IMR-90 (cell line): ENCODE results near the gene PSMD10. TPM values are rescaled to one million over a fixed set of nuclear protein-coding genes. Genes with fewer than 3 reads are reported as not detected.

Source experiments
- ATAC-seq: fragments of 200-7000 bp; cut with Tn5 transposase; 2 replicates; pipeline ENCODE4 v1.9.1; 2020; ENCODE audit warnings: low read depth, mild to moderate bottlenecking, moderate library complexity
- BruUV-seq: library from RNA; stranded (reverse); fragments of 400-500 nt; replicated peaks from 2 replicates; lab custom pipeline; 2021; lab: Mats Ljungman, UMichigan
- CTCF ChIA-PET: fragments of 300-600 bp; formaldehyde crosslinking; extraction: SDS; loops from one replicate; lab custom pipeline; 2021; ENCODE audit warnings: antibody characterized with exemption; lab: Yijun Ruan, JAX
- POLR2A ChIA-PET: fragments of 300-600 bp; sonication (Branson Sonifier 250); formaldehyde crosslinking; loops from one replicate; lab custom pipeline; 2022; ENCODE audit warnings: antibody characterized with exemption; ENCODE audit not compliant: unreplicated experiment; lab: Charles Lee
- DNase-seq: peaks from one replicate; pipeline ENCODE4 v3.0.0; 2013
- H2AFZ ChIP-seq: replicated peaks from 2 replicates; pipeline ENCODE3; 2013; ENCODE audit warnings: low read length, mild to moderate bottlenecking; ENCODE audit not compliant: poor library complexity
- H2AK5ac ChIP-seq: 2 replicates; pipeline ENCODE4 v1.6.1; 2013; ENCODE audit warnings: low read depth, low read length, inconsistent platforms
- H2AK9ac ChIP-seq: replicated peaks from 2 replicates; pipeline ENCODE3; 2013; ENCODE audit warnings: mild to moderate bottlenecking, low read depth, low read length, moderate library complexity; ENCODE audit not compliant: poor library complexity
- H2BK120ac ChIP-seq: 2 replicates; pipeline ENCODE4 v1.6.1; 2013; ENCODE audit warnings: low read depth, low read length, inconsistent platforms
- H2BK15ac ChIP-seq: 3 replicates; pipeline ENCODE4 v1.6.1; 2013; ENCODE audit warnings: low read depth, low read length, inconsistent platforms
- H2BK20ac ChIP-seq: 2 replicates; pipeline ENCODE4 v1.6.1; 2013; ENCODE audit warnings: low read depth, mild to moderate bottlenecking, inconsistent platforms, low read length, moderate library complexity
- H2BK5ac ChIP-seq: 2 replicates; pipeline ENCODE4 v1.6.1; 2013; ENCODE audit warnings: mild to moderate bottlenecking, low read depth, low read length, inconsistent platforms; ENCODE audit not compliant: poor library complexity, severe bottlenecking
- H3K14ac ChIP-seq: replicated peaks from 2 replicates; pipeline ENCODE4 v1.6.1; 2013; ENCODE audit warnings: low read depth, low read length, inconsistent platforms
- H3K18ac ChIP-seq: 2 replicates; pipeline ENCODE4 v1.6.1; 2013; ENCODE audit warnings: low read depth, low read length, control low read depth
- H3K23ac ChIP-seq: 2 replicates; pipeline ENCODE4 v1.6.1; 2013; ENCODE audit warnings: low read depth, low read length, inconsistent platforms
- H3K27ac ChIP-seq: 2 replicates; pipeline ENCODE4 v1.5.1; 2013; ENCODE audit warnings: mild to moderate bottlenecking, control low read depth, low read length; ENCODE audit not compliant: insufficient read depth
- H3K27me3 ChIP-seq: 2 replicates; pipeline ENCODE4 v1.6.1; 2013; ENCODE audit warnings: low read length; ENCODE audit not compliant: control insufficient read depth, insufficient read depth
- H3K36me3 ChIP-seq: 2 replicates; pipeline ENCODE4 v1.6.1; 2013; ENCODE audit warnings: low read length, mixed read lengths; ENCODE audit not compliant: control insufficient read depth, insufficient read depth
- H3K4ac ChIP-seq: 2 replicates; pipeline ENCODE4 v1.6.1; 2013; ENCODE audit warnings: low read depth, low read length, inconsistent platforms
- H3K4me1 ChIP-seq: 2 replicates; pipeline ENCODE4 v1.6.1; 2013; ENCODE audit warnings: low read length, mixed read lengths; ENCODE audit not compliant: control insufficient read depth, insufficient read depth
- H3K4me2 ChIP-seq: 2 replicates; pipeline ENCODE4 v1.6.1; 2013; ENCODE audit warnings: low read depth, mild to moderate bottlenecking, control low read depth, low read length, moderate library complexity
- H3K4me3 ChIP-seq: 2 replicates; pipeline ENCODE4 v1.5.1; 2013; ENCODE audit warnings: low read depth, mild to moderate bottlenecking, control low read depth, low read length, moderate library complexity; ENCODE audit not compliant: insufficient read depth
- H3K56ac ChIP-seq: 2 replicates; pipeline ENCODE4 v1.6.1; 2013; ENCODE audit warnings: low read length, inconsistent platforms; ENCODE audit not compliant: insufficient read depth; ENCODE audit errors: extremely low read depth
- H3K79me1 ChIP-seq, 2 experiments: 2 replicates each; pipeline ENCODE4 v1.6.1; 2013; ENCODE audit warnings: low read length in 2 of 2, inconsistent platforms in 1 of 2, low read depth in 1 of 2
- H3K9ac ChIP-seq: 2 replicates; pipeline ENCODE4 v1.6.1; 2013; ENCODE audit warnings: low read depth, low read length, control low read depth
- H3K9me1 ChIP-seq: 2 replicates; pipeline ENCODE4 v1.6.1; 2013; ENCODE audit warnings: low read length, inconsistent platforms; ENCODE audit not compliant: insufficient read depth
- H3K9me3 ChIP-seq: 2 replicates; pipeline ENCODE4 v1.6.1; 2013; ENCODE audit warnings: low read length; ENCODE audit not compliant: control insufficient read depth, insufficient read depth
- H4K20me1 ChIP-seq: 2 replicates; pipeline ENCODE4 v1.6.1; 2013; ENCODE audit warnings: low read length, inconsistent platforms; ENCODE audit not compliant: insufficient read depth
- H4K5ac ChIP-seq: 2 replicates; pipeline ENCODE4 v1.6.1; 2013; ENCODE audit warnings: mild to moderate bottlenecking, low read depth, low read length, control low read depth
- H4K8ac ChIP-seq, 2 experiments: 2 replicates each; pipeline ENCODE4 v1.6.1; 2013; ENCODE audit warnings: low read depth in 2 of 2, low read length in 2 of 2, control low read depth in 1 of 2, inconsistent platforms in 1 of 2
- H4K91ac ChIP-seq: 2 replicates; pipeline ENCODE4 v1.6.1; 2013; ENCODE audit warnings: low read depth, low read length, inconsistent platforms; ENCODE audit not compliant: insufficient read depth
- CHD1 ChIP-seq: IDR thresholded peaks from 2 replicates; pipeline ENCODE4 v1.6.1; 2012; ENCODE audit warnings: low read depth, low read length, improper control_type of control experiment
- ELK1 ChIP-seq: fragments of 150-350 bp; IDR thresholded peaks from 2 replicates; pipeline ENCODE4 v1.6.1; 2016; ENCODE audit warnings: low read depth, mild to moderate bottlenecking, low read length, moderate library complexity, borderline replicate concordance
- MAFK ChIP-seq: IDR thresholded peaks from 2 replicates; pipeline ENCODE4 v1.6.1; 2012; ENCODE audit warnings: low read depth, low read length, improper control_type of control experiment
- NFE2L2 ChIP-seq: fragments of 150-350 bp; IDR thresholded peaks from 2 replicates; pipeline ENCODE4 v1.6.1; 2016; ENCODE audit warnings: low read depth, mild to moderate bottlenecking, low read length
- RAD21 ChIP-seq: IDR thresholded peaks from 2 replicates; pipeline ENCODE4 v1.6.1; 2012; ENCODE audit warnings: low read length, improper control_type of control experiment
- RCOR1 ChIP-seq: IDR thresholded peaks from 2 replicates; pipeline ENCODE4 v1.6.1; 2012; ENCODE audit warnings: mild to moderate bottlenecking, low read length, improper control_type of control experiment; ENCODE audit not compliant: insufficient replicate concordance
- RFX5 ChIP-seq: IDR thresholded peaks from 2 replicates; pipeline ENCODE4 v1.8.0; 2012; ENCODE audit warnings: low read depth, mild to moderate bottlenecking, low read length, moderate library complexity
- SMC3 ChIP-seq: fragments of 150-350 bp; IDR thresholded peaks from 2 replicates; pipeline ENCODE4 v1.6.1; 2016; ENCODE audit warnings: low read depth, mild to moderate bottlenecking, antibody characterized with exemption, low read length, moderate library complexity
- USF2 ChIP-seq: fragments of 150-350 bp; IDR thresholded peaks from 2 replicates; pipeline ENCODE4 v1.6.1; 2017; ENCODE audit warnings: mild to moderate bottlenecking, antibody characterized with exemption, low read length, low read depth
- WGBS, 2 experiments: methylation state at CpG; one replicate each; pipeline versions ENCODE4 v1.1.5 to v1.1.7; 2013; ENCODE audit warnings: missing lambda C conversion rate in 2 of 2; ENCODE audit not compliant: insufficient read length in 1 of 2; ENCODE audit errors: extremely low coverage in 2 of 2; 5-methylcytosine and 5-hydroxymethylcytosine counted together
- dilution Hi-C: fragments of 300-500 bp; cut with HindIII; formaldehyde crosslinking; loops from one replicate; pipeline ENCODE4 v1.14.3; 2018; ENCODE audit warnings: low sequenced_read_pairs; ENCODE audit not compliant: unreplicated experiment
- in situ Hi-C: fragments of 300-500 bp; cut with MboI; formaldehyde crosslinking; loops from 3 replicates; pipeline ENCODE4 v1.14.3; 2019; ENCODE audit warnings: low sequenced_read_pairs, inconsistent platforms, mixed read lengths
- intact Hi-C: fragments of 100-400 bp; cut with micrococcal nuclease; formaldehyde crosslinking; loops from 2 replicates; pipeline ENCODE4 v1.10.0; 2022
- polyA plus RNA-seq, 3 experiments: library from polyadenylated mRNA; depleted of rRNA; stranded (reverse); fragments of >200 nt; gene quantifications; 2 replicates each; pipeline ENCODE4 v1.2.3, GENCODE V29; 2012; ENCODE audit warnings: low replicate concordance in 1 of 3
- total RNA-seq: library from RNA; depleted of rRNA; stranded (reverse); fragments of >200 nt; gene quantifications from 2 replicates; pipeline ENCODE4 v1.2.3, GENCODE V29; 2012

Gene PSMD10
- total and polyA plus RNA-seq, 2 of the 4 experiments (the other 2 are of a cell fraction): 62.0 to 122 TPM

- no peak overlapping the region for H2AK9ac ChIP-seq
- no peak for DNase-seq
- H2BK15ac ChIP-seq: no peak overlapping the region
- H2AFZ ChIP-seq: no peak overlapping the region
- no peak overlapping the region for H4K91ac ChIP-seq
- no peaks in the 10 kb centered on the region; the same call in 1 of the 2 replicates for H4K20me1 ChIP-seq
- H4K8ac ChIP-seq: no peak overlapping the region
- TF ChIP-seq RAD21: no peak
- no peak for TF ChIP-seq CHD1
- TF ChIP-seq RCOR1: no peak
- TF ChIP-seq RFX5: no peak
- TF ChIP-seq NFE2L2: no peak
- TF ChIP-seq ELK1: no peak
- no peak for TF ChIP-seq USF2
- no peak for TF ChIP-seq MAFK
- no peak for TF ChIP-seq SMC3
- no peak overlapping the region for H3K23ac ChIP-seq
- no peak overlapping the region for H2AK5ac ChIP-seq
- peaks cover 9% of the 10 kb centered on the region; the same call in 1 of the 2 replicates for H3K27me3 ChIP-seq
- H3K4ac ChIP-seq: no peak overlapping the region
- no peak for ATAC-seq
- H3K4me1 ChIP-seq: no peaks in the 10 kb centered on the region
- no peak overlapping the region for H2BK120ac ChIP-seq
- ChIA-PET CTCF (no interaction called here), POLR2A (no interaction called here)
- BruUV-seq: no TSS peak
- peaks cover 1% of the 10 kb centered on the region; the same call in 1 of the 2 replicates for H3K36me3 ChIP-seq
- H3K27ac ChIP-seq: no peak overlapping the region
- H3K4me3 ChIP-seq: no peak overlapping the region
- H3K56ac ChIP-seq: no peak overlapping the region
- H3K9me3 ChIP-seq: no peaks in the 10 kb centered on the region
- H3K18ac ChIP-seq: no peak overlapping the region
- H3K4me2 ChIP-seq: no peak overlapping the region
- H3K9ac ChIP-seq: no peak overlapping the region
- no peak overlapping the region for H4K5ac ChIP-seq
- WGBS, 2 experiments: no CpG with 5 or more reads among the region's 2 CpGs
- H3K79me1 ChIP-seq: no peaks in the 10 kb centered on the region
- no peak overlapping the region for H3K14ac ChIP-seq
- no peak overlapping the region for H2BK20ac ChIP-seq
- dilution Hi-C loops: no loop called here
- intact Hi-C loops: no loop called here
- in situ Hi-C loops: no loop called here
- no peaks in the 10 kb centered on the region for H3K9me1 ChIP-seq
- no peak overlapping the region for H2BK5ac ChIP-seq
Measured at GRCh38 chrX:108081110-108081509, 10.2 kb downstream of the PSMD10 start.
